GM12892 (cell line): Measurements from ENCODE around the gene ZIC2.

ENCODE experiments used
- POLR2A ChIP-seq: IDR thresholded peaks from 2 replicates; pipeline ENCODE4 v1.6.1; 2011; ENCODE audit warnings: low read depth, low read length, control low read depth
- POLR2AphosphoS5 ChIP-seq: IDR thresholded peaks from 2 replicates; pipeline ENCODE4 v1.6.1; 2011; ENCODE audit warnings: low read depth, low read length, control low read depth
- TAF1 ChIP-seq: IDR thresholded peaks from 2 replicates; pipeline ENCODE4 v1.6.1; 2011; ENCODE audit warnings: low read depth, mild to moderate bottlenecking, control low read depth, low read length, borderline replicate concordance

DNA sequence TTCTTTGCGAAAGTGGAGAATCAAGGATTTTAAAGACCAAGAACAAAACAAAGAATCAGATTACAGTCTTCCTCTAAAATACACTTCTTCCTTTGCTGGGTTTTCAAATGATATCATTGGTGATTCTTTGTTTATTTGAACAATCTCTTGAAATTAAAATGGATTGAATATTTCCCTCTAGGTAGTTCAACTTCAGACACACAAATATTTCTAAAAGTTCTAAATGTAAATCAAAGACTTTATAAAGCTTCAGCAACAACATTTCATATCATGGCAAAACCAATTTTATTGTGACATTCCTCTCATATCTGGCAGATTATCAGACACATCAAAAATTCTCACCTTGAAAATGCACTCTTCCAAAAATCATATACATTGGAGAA is 13.0 kb downstream of the ZIC2 start:
- no peak for TF ChIP-seq POLR2A
- TF ChIP-seq TAF1, result no peak
- TF ChIP-seq POLR2AphosphoS5, result no peak
